Activated T-helper 2 cell treated with anti-CD3 and anti-CD28 coated beads, Interferon-gamma antibody, Interleukin-2, Interleukin-4, amounts not matched to agents 10 μg/mL and 5 μg/mL and 100 μg/mL, durations not matched to agents 14 hours and 24 hours and 36 hours (primary cell): Measurements from ENCODE around the gene RAPGEF2. TPM values are rescaled to one million over a fixed set of nuclear protein-coding genes. Genes with fewer than 3 reads are reported as not detected.

Experiments
- DNase-seq: peaks from one replicate; pipeline ENCODE4 v3.0.0; 2021; ENCODE audit warnings: low spot score
- H3K27ac Mint-ChIP-seq: one replicate; pipeline ENCODE4 v1.8.0; 2021; ENCODE audit warnings: mixed read lengths
- H3K27me3 Mint-ChIP-seq: one replicate; pipeline ENCODE4 v1.8.0; 2021; ENCODE audit warnings: low read depth, mixed read lengths
- H3K36me3 Mint-ChIP-seq: one replicate; pipeline ENCODE4 v1.8.0; 2021; ENCODE audit warnings: low read depth, mixed read lengths
- H3K4me1 Mint-ChIP-seq: one replicate; pipeline ENCODE4 v1.8.0; 2021; ENCODE audit warnings: low read depth, mixed read lengths
- H3K4me3 Mint-ChIP-seq: one replicate; pipeline ENCODE4 v1.8.0; 2021; ENCODE audit warnings: low read depth, mild to moderate bottlenecking, moderate library complexity, mixed read lengths
- H3K9me3 Mint-ChIP-seq: one replicate; pipeline ENCODE4 v1.8.0; 2021; ENCODE audit warnings: mixed read lengths
- intact Hi-C: fragments of 100-400 bp; cut with micrococcal nuclease; formaldehyde crosslinking; loops from one replicate; pipeline ENCODE4 v1.15.1; 2023
- total RNA-seq: library from RNA; stranded (reverse); gene quantifications from 2 replicates; pipeline ENCODE4 v1.2.3, GENCODE V29; 2022

The RAPGEF2 gene
- total RNA-seq, 1 donor from 2014 or later: 17.0 TPM

GRCh38 chr4:159401226-159401712 lies 298.4 kb downstream of the RAPGEF2 start:
- Mint-ChIP-seq H3K4me3 (no peak overlapping the region), H3K4me1 (no peaks in the 10 kb centered on the region), H3K9me3 (no peaks in the 10 kb centered on the region), H3K27me3 (no peaks in the 10 kb centered on the region), H3K27ac (no peak overlapping the region), H3K36me3 (no peaks in the 10 kb centered on the region)
- intact Hi-C loops: no loop called here
- no peak for DNase-seq

- Mint-ChIP-seq H3K4me3 (no peak overlapping the region), H3K36me3 (no peaks in the 10 kb centered on the region), H3K27ac (no peak overlapping the region), H3K9me3 (no peaks in the 10 kb centered on the region), H3K4me1 (no peaks in the 10 kb centered on the region), H3K27me3 (no peaks in the 10 kb centered on the region)
- no peak for DNase-seq
- intact Hi-C loops: no loop called here
Measured at GRCh38 chr4:159401791-159402380, 299.0 kb downstream of the RAPGEF2 start.
